WI38 (cell line): ENCODE results near the gene NPTN.

Source experiments
- H3K4me3 ChIP-seq: 2 replicates; pipeline ENCODE4 v1.5.1; 2011; ENCODE audit warnings: low read depth, mild to moderate bottlenecking, control low read depth, low read length
- CTCF ChIP-seq: IDR thresholded peaks from 2 replicates; pipeline ENCODE4 v1.5.1; 2012; ENCODE audit warnings: low read depth, mild to moderate bottlenecking, control low read depth, low read length

NPTN gene

GRCh38 chr15:73571346-73571745 is 61.8 kb downstream of the NPTN start:
- no peak for TF ChIP-seq CTCF
- H3K4me3 ChIP-seq, result no peak overlapping the region

GRCh38 chr15:73570355-73571032 is 62.7 kb downstream of the NPTN start:
- TF ChIP-seq CTCF, result no peak
- no peak overlapping the region for H3K4me3 ChIP-seq

GRCh38 chr15:73569361-73569760 is 63.8 kb downstream of the NPTN start:
- no peak for TF ChIP-seq CTCF
- H3K4me3 ChIP-seq, result no peak overlapping the region

GRCh38 chr15:73568564-73569280 is 64.5 kb downstream of the NPTN start:
- H3K4me3 ChIP-seq, result no peak overlapping the region
- no peak for TF ChIP-seq CTCF

GRCh38 chr15:73567020-73567419 is 66.2 kb downstream of the NPTN start:
- TF ChIP-seq CTCF, result no peak
- no peak overlapping the region for H3K4me3 ChIP-seq

- H3K4me3 ChIP-seq, result no peak overlapping the region
- TF ChIP-seq CTCF, result no peak
These were observed 68.9 kb downstream of the NPTN start for GRCh38 chr15:73564255-73564654.

GRCh38 chr15:73560501-73561117 is 72.6 kb downstream of the NPTN start:
- TF ChIP-seq CTCF, result peak; percentile 13; the same call in 1 of the 2 replicates
- no peak overlapping the region for H3K4me3 ChIP-seq
